Measurements from ENCODE around the gene TRIM40.

GRCh38 chr6:30164714-30165113 lies 28.8 kb downstream of the TRIM40 start:
- TF ChIP-seq CTCF (IDR thresholded peaks at IDR 0.05) = no peak
- TF ChIP-seq, protein P1, sequence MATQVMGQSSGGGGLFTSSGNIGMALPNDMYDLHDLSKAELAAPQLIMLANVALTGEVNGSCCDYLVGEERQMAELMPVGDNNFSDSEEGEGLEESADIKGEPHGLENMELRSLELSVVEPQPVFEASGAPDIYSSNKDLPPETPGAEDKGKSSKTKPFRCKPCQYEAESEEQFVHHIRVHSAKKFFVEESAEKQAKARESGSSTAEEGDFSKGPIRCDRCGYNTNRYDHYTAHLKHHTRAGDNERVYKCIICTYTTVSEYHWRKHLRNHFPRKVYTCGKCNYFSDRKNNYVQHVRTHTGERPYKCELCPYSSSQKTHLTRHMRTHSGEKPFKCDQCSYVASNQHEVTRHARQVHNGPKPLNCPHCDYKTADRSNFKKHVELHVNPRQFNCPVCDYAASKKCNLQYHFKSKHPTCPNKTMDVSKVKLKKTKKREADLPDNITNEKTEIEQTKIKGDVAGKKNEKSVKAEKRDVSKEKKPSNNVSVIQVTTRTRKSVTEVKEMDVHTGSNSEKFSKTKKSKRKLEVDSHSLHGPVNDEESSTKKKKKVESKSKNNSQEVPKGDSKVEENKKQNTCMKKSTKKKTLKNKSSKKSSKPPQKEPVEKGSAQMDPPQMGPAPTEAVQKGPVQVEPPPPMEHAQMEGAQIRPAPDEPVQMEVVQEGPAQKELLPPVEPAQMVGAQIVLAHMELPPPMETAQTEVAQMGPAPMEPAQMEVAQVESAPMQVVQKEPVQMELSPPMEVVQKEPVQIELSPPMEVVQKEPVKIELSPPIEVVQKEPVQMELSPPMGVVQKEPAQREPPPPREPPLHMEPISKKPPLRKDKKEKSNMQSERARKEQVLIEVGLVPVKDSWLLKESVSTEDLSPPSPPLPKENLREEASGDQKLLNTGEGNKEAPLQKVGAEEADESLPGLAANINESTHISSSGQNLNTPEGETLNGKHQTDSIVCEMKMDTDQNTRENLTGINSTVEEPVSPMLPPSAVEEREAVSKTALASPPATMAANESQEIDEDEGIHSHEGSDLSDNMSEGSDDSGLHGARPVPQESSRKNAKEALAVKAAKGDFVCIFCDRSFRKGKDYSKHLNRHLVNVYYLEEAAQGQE (IDR thresholded peaks at IDR 0.05; ENCODE audit: insufficient read depth in 1 of 2, low read depth in 2 of 2, low read length in 1 of 2) = no peak
- no peak for TF ChIP-seq POLR2AphosphoS5 (IDR thresholded peaks at IDR 0.05; ENCODE audit: low read depth, low read length)
- TF ChIP-seq SIN3A (IDR thresholded peaks at IDR 0.05; ENCODE audit: borderline replicate concordance, insufficient read depth, low read depth, low read length) = no peak
- no peak for TF ChIP-seq TCF7L2 (IDR thresholded peaks at IDR 0.05; ENCODE audit: low read depth, low read length)

All from Panc1 (cell line).